ENCODE data around the gene FAF1.

Gene FAF1

DNA sequence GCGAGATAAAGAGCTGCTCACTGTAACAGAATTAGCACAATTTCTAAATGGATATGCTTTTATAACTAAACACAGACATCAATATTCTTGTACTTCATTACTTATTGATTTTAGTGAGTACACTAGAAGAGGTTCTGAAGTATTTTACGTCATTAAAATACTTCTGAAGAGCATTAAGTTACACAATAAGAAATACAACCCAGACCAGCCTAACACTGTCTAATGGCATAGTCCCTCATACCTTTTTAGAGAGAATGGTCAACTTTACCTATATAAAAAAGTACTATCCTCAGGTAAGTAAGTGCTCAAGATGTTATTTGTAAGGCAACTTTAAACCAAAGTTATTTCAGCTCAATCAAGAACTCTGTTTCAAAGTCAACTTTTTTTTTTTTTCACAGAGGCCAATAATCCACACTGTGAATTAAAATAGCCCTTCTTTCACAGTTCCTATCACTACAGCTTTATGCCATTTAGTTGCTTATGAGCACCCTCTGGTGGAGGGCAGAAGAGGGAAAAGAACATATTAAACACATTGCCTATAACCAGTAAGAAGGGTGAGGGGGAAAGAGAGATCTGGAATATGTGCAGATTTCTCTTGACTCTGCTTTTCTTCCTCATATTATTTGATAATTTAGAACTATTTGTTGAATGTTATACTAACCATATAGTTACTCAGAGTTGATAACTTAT is 354.7 kb downstream of the FAF1 start:
- Histone ChIP-seq H3K4me1 (ENCODE audit: control insufficient read depth, insufficient read depth, low read length) (peaks cover under 1% of the 10 kb centered on the region), H3K9ac (ENCODE audit: low read depth, low read length) (no peak overlapping the region), H3K36me3 (ENCODE audit: control insufficient read depth, insufficient read depth, low read length) (no peaks in the 10 kb centered on the region), H3K4me3 (ENCODE audit: low read depth, low read length) (no peak overlapping the region), H3K9me3 (ENCODE audit: control insufficient read depth, insufficient read depth, low read length) (no peaks in the 10 kb centered on the region), H3K27ac (ENCODE audit: low read depth, low read length) (no peak overlapping the region), H3K27me3 (ENCODE audit: control insufficient read depth, insufficient read depth, low read length) (no peaks in the 10 kb centered on the region)

DNA sequence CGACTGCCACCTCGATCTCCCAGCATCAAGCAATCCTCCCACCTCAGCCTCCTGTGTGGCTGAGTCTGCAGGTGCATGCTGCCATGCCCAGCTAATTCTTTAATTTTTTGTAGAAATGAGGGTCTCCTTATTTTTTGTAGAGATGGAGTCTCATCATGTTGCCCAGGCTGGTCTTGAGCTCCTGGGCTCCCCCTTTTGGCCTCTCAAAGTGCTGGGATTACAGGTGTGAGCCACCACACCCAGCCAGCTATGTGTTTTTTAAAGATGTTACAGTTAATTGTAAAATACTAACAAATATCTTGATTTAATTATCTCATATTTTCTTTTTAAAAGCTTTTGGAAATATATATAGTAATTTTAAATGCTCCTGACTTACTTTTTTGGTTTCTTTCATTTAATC is 355.5 kb downstream of the FAF1 start:
- no peaks in the 10 kb centered on the region for H3K27me3 ChIP-seq (ENCODE audit: control insufficient read depth, insufficient read depth, low read length)
- H3K27ac ChIP-seq (ENCODE audit: low read depth, low read length): no peak overlapping the region
- H3K9me3 ChIP-seq (ENCODE audit: control insufficient read depth, insufficient read depth, low read length): no peaks in the 10 kb centered on the region
- no peak overlapping the region for H3K4me3 ChIP-seq (ENCODE audit: low read depth, low read length)
- no peaks in the 10 kb centered on the region for H3K36me3 ChIP-seq (ENCODE audit: control insufficient read depth, insufficient read depth, low read length)
- H3K9ac ChIP-seq (ENCODE audit: low read depth, low read length): no peak overlapping the region
- no peaks in the 10 kb centered on the region for H3K4me1 ChIP-seq (ENCODE audit: control insufficient read depth, insufficient read depth, low read length)

DNA sequence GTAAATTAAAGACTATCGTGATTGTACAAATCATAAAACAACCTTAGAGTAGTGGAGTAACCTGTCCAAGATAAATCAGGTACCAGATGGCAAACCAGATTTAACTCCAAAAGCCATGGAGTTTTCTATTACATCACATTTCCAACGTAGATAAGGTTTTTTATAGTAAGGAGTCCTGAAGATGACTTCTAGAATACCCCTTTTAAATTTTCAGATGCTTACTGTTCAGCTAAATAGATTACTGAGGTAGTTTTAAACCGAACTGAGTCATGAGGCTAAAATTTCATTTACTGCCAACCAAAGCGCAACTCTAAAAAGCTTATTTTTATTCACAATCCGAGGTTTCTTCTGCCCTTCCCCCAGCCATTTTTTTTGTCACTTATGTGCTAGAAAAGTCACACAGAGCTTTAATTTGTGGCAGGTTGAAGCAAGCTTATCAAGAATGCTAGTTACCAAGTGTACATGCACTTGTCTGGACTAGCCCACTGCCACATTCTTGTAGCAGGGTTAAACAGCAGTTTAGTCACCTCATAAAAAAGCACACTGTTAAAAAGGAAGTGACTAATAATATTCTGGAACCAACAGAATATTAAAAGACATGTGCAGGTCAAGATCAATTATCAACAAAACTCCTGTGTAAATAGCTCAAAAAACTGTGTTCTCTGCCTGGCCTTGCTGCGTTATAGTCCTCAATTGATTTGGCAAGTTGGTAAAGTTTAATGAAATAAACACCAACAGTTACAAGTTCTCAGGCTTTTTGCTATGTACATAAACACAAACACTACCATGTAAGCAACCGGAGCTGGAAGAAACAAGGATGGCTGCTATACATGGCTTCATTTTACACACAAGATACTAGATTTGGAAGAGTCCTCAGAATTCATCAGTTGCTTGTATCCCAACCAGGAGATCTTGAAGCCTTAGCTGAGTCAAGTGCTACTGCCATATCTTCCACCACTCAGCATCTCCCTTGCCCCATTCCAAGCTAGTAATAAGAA is 356.5 kb downstream of the FAF1 start:
- no peak overlapping the region for H3K9ac ChIP-seq (ENCODE audit: low read depth, low read length)
- no peak overlapping the region for H3K27ac ChIP-seq (ENCODE audit: low read depth, low read length)
- H3K27me3 ChIP-seq (ENCODE audit: control insufficient read depth, insufficient read depth, low read length): no peaks in the 10 kb centered on the region
- H3K36me3 ChIP-seq (ENCODE audit: control insufficient read depth, insufficient read depth, low read length): no peaks in the 10 kb centered on the region
- no peak overlapping the region for H3K4me3 ChIP-seq (ENCODE audit: low read depth, low read length)
- H3K4me1 ChIP-seq (ENCODE audit: control insufficient read depth, insufficient read depth, low read length): no peaks in the 10 kb centered on the region
- H3K9me3 ChIP-seq (ENCODE audit: control insufficient read depth, insufficient read depth, low read length): no peaks in the 10 kb centered on the region

DNA sequence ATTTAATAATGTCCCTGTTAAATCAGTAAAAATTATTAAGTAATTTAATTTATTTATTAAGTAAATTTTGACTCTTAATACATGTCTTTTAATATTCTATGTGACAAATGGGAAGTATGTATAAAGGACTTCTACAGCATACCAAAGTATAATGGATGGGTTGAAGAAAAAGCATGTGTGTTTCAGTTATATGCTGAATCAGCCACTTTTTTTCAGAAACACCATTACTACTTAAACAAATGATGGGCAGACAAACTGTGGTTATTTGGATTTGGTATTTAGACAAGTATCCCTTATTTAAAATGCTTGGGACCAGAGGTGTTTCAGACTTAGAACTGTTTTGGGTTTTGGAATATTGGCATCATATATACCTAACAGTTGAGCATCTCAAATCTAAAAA is 360.5 kb downstream of the FAF1 start:
- H3K4me1 ChIP-seq (ENCODE audit: control insufficient read depth, insufficient read depth, low read length): no peaks in the 10 kb centered on the region

DNA sequence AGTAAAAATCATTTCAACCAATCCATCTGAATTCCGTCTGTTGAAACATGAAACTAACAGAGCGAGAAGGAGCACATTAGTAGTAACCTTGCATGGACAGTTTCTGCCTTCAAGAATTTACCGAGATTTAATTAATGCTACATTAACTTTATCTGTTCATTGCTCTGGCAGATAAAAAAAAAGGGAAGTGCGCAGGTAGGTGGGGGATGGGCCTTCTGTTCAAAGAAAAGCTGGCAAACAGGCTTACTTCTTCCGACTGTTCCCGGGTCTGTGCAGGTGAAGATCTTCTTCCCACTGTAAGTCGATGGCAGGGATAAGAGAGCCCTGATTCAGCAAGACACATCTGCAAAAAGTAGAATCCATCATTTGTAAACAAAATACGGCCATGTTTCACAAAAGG is 364.2 kb downstream of the FAF1 start:
- Histone ChIP-seq H3K9ac (ENCODE audit: low read depth, low read length) (no peak overlapping the region), H3K27ac (ENCODE audit: low read depth, low read length) (no peak overlapping the region), H3K36me3 (ENCODE audit: control insufficient read depth, insufficient read depth, low read length) (no peaks in the 10 kb centered on the region; the same call in 1 of the 2 replicates)

More for the DNA sequence above, 360.5 kb downstream of the FAF1 start:
- Histone ChIP-seq H3K9ac (ENCODE audit: low read depth, low read length) (no peak overlapping the region), H3K27ac (ENCODE audit: low read depth, low read length) (no peak overlapping the region), H3K27me3 (ENCODE audit: control insufficient read depth, insufficient read depth, low read length) (no peaks in the 10 kb centered on the region), H3K9me3 (ENCODE audit: control insufficient read depth, insufficient read depth, low read length) (no peaks in the 10 kb centered on the region), H3K36me3 (ENCODE audit: control insufficient read depth, insufficient read depth, low read length) (no peaks in the 10 kb centered on the region; the same call in 1 of the 2 replicates), H3K4me3 (ENCODE audit: low read depth, low read length) (no peak overlapping the region)

DNA sequence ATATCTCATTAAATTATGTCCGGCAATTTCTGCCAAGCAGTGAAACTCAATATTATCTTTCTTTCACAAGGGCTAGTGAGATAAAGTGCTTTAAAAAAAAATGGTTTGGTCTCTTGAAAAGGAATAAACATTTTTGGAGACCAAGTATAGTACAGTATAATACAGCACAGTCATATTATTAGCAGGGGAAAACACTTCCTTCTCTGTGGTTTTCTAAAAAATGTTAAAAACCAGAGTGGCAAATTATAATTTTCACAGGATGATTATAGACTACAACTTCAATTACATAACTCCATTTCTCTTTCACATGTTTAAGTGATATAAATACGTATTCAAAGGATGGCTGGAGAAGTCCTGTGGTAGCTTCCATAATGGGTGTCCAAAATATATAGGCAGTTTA is 366.6 kb downstream of the FAF1 start:
- Histone ChIP-seq H3K4me3 (ENCODE audit: low read depth, low read length) (no peak overlapping the region), H3K9me3 (ENCODE audit: control insufficient read depth, insufficient read depth, low read length) (no peaks in the 10 kb centered on the region), H3K27ac (ENCODE audit: low read depth, low read length) (no peak overlapping the region), H3K36me3 (ENCODE audit: control insufficient read depth, insufficient read depth, low read length) (no peaks in the 10 kb centered on the region; the same call in 1 of the 2 replicates), H3K9ac (ENCODE audit: low read depth, low read length) (no peak overlapping the region), H3K27me3 (ENCODE audit: control insufficient read depth, insufficient read depth, low read length) (no peaks in the 10 kb centered on the region), H3K4me1 (ENCODE audit: control insufficient read depth, insufficient read depth, low read length) (no peaks in the 10 kb centered on the region)

More for the DNA sequence above, 364.2 kb downstream of the FAF1 start:
- H3K9me3 ChIP-seq (ENCODE audit: control insufficient read depth, insufficient read depth, low read length): no peaks in the 10 kb centered on the region
- H3K4me1 ChIP-seq (ENCODE audit: control insufficient read depth, insufficient read depth, low read length): no peaks in the 10 kb centered on the region
- H3K27me3 ChIP-seq (ENCODE audit: control insufficient read depth, insufficient read depth, low read length): no peaks in the 10 kb centered on the region
- H3K4me3 ChIP-seq (ENCODE audit: low read depth, low read length): no peak overlapping the region

DNA sequence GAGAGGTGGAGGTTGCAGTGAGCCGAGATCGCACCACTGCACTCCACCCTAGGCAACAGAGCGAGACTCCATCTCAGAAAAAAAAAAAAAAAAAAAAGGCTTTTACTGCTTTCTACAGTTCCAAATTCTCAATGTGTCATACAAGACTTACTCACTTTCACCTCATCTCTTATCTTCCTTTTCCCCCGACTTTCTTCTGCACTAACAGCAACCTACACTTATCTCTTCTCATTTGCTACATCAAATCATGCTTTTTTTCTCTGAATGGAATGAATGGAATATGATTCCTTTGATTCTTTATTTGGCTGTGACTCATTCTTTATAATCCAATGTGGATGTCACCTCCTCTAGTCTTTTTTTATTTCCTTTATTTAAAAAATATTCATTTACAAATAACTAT is 368.5 kb downstream of the FAF1 start:
- Histone ChIP-seq H3K9ac (ENCODE audit: low read depth, low read length) (no peak overlapping the region), H3K9me3 (ENCODE audit: control insufficient read depth, insufficient read depth, low read length) (no peaks in the 10 kb centered on the region), H3K36me3 (ENCODE audit: control insufficient read depth, insufficient read depth, low read length) (no peaks in the 10 kb centered on the region; the same call in 1 of the 2 replicates), H3K4me3 (ENCODE audit: low read depth, low read length) (no peak overlapping the region), H3K27me3 (ENCODE audit: control insufficient read depth, insufficient read depth, low read length) (no peaks in the 10 kb centered on the region), H3K27ac (ENCODE audit: low read depth, low read length) (no peak overlapping the region), H3K4me1 (ENCODE audit: control insufficient read depth, insufficient read depth, low read length) (peaks cover 6% of the 10 kb centered on the region; the same call in 1 of the 2 replicates)

DNA sequence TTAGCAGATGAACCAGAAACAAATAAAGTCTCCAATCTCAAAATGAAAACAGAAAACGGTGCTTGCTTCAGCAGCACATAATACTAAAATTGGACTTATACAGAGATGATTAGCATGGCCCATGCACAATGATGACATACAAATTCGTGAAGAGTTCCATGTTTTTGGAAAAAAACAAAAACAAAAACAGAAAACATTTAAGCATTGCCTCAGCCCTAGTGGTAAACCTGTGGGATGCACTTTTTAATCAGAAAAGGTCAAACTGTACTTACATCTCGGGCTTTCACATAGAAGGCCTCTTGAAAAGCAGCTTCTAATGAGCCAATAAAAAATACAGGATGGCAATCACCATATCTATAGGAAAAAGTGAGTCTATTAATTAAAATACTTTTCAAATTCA is 377.7 kb downstream of the FAF1 start:
- H3K4me3 ChIP-seq (ENCODE audit: low read depth, low read length): no peak overlapping the region
- H3K27me3 ChIP-seq (ENCODE audit: control insufficient read depth, insufficient read depth, low read length): no peaks in the 10 kb centered on the region
- H3K27ac ChIP-seq (ENCODE audit: low read depth, low read length): no peak overlapping the region
- no peak overlapping the region for H3K9ac ChIP-seq (ENCODE audit: low read depth, low read length)
- H3K4me1 ChIP-seq (ENCODE audit: control insufficient read depth, insufficient read depth, low read length): peaks cover 10% of the 10 kb centered on the region
- no peaks in the 10 kb centered on the region for H3K9me3 ChIP-seq (ENCODE audit: control insufficient read depth, insufficient read depth, low read length)
- H3K36me3 ChIP-seq (ENCODE audit: control insufficient read depth, insufficient read depth, low read length): no peaks in the 10 kb centered on the region

DNA sequence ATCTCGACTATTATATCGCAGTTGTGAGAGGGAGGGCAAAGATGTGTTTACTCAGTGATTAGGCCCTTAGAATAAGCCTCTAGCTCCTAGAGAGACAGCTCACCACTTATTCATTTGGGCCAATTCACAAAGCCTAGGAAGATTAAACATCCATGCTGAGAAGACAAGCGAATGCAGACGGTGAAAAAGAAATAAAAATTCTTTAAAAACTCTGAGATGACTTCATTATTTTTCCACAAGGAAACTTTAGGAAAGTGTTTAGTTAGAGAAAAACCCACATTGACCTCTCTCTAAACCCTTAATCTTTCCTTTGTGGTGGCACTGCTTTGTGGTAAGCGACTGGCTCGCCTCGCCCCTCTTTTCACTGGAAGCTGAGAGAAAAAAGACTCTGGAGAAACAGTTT is 390.0 kb downstream of the FAF1 start:
- Histone ChIP-seq H3K36me3 (ENCODE audit: control insufficient read depth, insufficient read depth, low read length) (no peaks in the 10 kb centered on the region), H3K27ac (ENCODE audit: low read depth, low read length) (peak overlapping the region; percentile 76), H3K9ac (ENCODE audit: low read depth, low read length) (no peak overlapping the region), H3K4me1 (ENCODE audit: control insufficient read depth, insufficient read depth, low read length) (peaks cover 31% of the 10 kb centered on the region), H3K9me3 (ENCODE audit: control insufficient read depth, insufficient read depth, low read length) (no peaks in the 10 kb centered on the region), H3K27me3 (ENCODE audit: control insufficient read depth, insufficient read depth, low read length) (no peaks in the 10 kb centered on the region), H3K4me3 (ENCODE audit: low read depth, low read length) (no peak overlapping the region)

DNA sequence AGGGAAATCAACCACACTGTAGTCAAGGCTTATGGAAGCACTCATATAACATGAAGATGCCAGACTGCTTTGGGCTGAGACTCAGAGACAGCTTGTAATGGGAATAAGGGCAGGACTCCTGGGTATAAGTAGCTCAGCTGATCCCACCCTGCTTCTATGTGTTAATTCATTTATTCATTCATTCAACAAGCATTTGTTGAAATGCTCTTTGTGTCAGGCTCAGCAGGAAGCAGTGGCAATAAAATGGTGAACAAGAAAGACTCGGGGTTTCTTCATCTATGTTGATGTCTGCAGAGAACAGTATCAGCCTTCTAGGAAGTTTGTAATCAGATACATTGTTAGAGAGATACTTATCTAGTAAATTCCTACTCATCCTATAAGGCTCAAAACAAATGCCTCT is 391.3 kb downstream of the FAF1 start:
- H3K27me3 ChIP-seq (ENCODE audit: control insufficient read depth, insufficient read depth, low read length): no peaks in the 10 kb centered on the region
- H3K4me1 ChIP-seq (ENCODE audit: control insufficient read depth, insufficient read depth, low read length): peaks cover 31% of the 10 kb centered on the region
- peak overlapping the region; percentile 76 for H3K27ac ChIP-seq (ENCODE audit: low read depth, low read length)
- H3K4me3 ChIP-seq (ENCODE audit: low read depth, low read length): no peak overlapping the region
- no peaks in the 10 kb centered on the region; the same call in 1 of the 2 replicates for H3K36me3 ChIP-seq (ENCODE audit: control insufficient read depth, insufficient read depth, low read length)
- no peak overlapping the region for H3K9ac ChIP-seq (ENCODE audit: low read depth, low read length)
- H3K9me3 ChIP-seq (ENCODE audit: control insufficient read depth, insufficient read depth, low read length): no peaks in the 10 kb centered on the region

DNA sequence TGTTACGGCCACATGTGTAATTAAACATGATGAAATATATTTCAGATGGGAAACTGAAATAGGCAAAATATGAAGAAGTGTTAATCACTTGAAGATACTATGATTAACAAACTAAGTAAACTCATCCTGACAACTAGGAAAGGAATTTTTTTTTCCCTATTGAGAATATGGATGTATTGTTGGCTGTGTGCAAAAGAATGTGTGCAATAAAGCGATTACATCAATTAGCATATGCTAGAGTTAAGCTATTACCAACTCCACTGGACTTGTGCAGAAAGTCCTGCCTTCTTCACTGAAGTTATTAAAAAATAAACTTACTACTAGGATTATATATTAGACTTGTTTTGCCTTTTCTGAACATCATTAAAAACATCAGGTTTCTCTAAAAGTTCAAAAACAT is 393.7 kb downstream of the FAF1 start:
- Histone ChIP-seq H3K27me3 (ENCODE audit: control insufficient read depth, insufficient read depth, low read length) (no peaks in the 10 kb centered on the region), H3K9me3 (ENCODE audit: control insufficient read depth, insufficient read depth, low read length) (no peaks in the 10 kb centered on the region), H3K36me3 (ENCODE audit: control insufficient read depth, insufficient read depth, low read length) (no peaks in the 10 kb centered on the region; the same call in 1 of the 2 replicates), H3K4me3 (ENCODE audit: low read depth, low read length) (no peak overlapping the region), H3K4me1 (ENCODE audit: control insufficient read depth, insufficient read depth, low read length) (peaks cover 35% of the 10 kb centered on the region), H3K9ac (ENCODE audit: low read depth, low read length) (no peak overlapping the region), H3K27ac (ENCODE audit: low read depth, low read length) (no peak overlapping the region)
